ENCODE data around the gene IL1A.

IL1A gene

DNA sequence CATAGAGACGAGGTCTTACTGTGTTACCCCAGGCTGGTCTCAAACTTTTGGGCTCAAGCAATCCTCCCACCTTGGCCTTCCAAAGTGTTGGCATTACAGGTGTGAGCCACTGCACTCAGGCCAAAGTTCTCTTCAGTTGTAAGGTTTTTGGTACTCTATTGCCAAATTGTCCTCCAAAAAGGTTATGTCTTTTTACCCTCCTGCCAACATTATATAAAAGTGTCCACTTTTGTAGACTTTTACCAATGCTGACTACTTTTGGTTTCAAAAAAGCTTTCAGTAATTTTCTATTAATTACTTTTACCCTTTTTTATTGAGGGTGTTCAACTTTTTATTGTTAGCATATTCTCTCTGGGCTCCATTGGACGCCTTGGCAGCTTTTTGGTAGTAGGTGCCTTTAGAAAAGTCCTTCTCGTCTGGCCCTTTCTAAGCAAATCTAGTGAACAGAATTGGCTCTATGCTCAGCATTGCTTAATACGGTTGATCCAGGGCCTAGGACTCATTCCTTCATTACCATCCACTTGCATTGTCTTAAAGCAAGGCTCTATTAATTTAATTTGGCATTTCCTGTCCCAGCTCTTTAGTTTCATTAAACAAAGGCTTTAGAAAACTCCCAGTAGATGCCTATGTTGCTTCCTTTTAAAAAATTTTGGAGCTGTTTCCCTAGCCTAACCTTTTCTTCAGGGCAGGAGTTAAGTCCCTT, 16.7 kb upstream of the IL1A start:
- Histone ChIP-seq H3K79me2 (no peaks in the 10 kb centered on the region), H3K27ac (no peak overlapping the region), H3K4me2 (ENCODE audit: low read length) (no peak overlapping the region), H3K4me3 (ENCODE audit: low read depth, low read length) (no peak overlapping the region), H3K27me3 (ENCODE audit: control insufficient read depth, insufficient read depth, low read length) (no peaks in the 10 kb centered on the region), H3K9me3 (ENCODE audit: control insufficient read depth, low read length) (no peaks in the 10 kb centered on the region), H3K36me3 (ENCODE audit: control insufficient read depth, insufficient read depth, low read length) (no peaks in the 10 kb centered on the region), H2AFZ (no peak overlapping the region), H3K9ac (no peak overlapping the region), H3K4me1 (no peaks in the 10 kb centered on the region)
- TF ChIP-seq, protein P1, sequence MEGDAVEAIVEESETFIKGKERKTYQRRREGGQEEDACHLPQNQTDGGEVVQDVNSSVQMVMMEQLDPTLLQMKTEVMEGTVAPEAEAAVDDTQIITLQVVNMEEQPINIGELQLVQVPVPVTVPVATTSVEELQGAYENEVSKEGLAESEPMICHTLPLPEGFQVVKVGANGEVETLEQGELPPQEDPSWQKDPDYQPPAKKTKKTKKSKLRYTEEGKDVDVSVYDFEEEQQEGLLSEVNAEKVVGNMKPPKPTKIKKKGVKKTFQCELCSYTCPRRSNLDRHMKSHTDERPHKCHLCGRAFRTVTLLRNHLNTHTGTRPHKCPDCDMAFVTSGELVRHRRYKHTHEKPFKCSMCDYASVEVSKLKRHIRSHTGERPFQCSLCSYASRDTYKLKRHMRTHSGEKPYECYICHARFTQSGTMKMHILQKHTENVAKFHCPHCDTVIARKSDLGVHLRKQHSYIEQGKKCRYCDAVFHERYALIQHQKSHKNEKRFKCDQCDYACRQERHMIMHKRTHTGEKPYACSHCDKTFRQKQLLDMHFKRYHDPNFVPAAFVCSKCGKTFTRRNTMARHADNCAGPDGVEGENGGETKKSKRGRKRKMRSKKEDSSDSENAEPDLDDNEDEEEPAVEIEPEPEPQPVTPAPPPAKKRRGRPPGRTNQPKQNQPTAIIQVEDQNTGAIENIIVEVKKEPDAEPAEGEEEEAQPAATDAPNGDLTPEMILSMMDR (IDR thresholded peaks at IDR 0.05): no peak

DNA sequence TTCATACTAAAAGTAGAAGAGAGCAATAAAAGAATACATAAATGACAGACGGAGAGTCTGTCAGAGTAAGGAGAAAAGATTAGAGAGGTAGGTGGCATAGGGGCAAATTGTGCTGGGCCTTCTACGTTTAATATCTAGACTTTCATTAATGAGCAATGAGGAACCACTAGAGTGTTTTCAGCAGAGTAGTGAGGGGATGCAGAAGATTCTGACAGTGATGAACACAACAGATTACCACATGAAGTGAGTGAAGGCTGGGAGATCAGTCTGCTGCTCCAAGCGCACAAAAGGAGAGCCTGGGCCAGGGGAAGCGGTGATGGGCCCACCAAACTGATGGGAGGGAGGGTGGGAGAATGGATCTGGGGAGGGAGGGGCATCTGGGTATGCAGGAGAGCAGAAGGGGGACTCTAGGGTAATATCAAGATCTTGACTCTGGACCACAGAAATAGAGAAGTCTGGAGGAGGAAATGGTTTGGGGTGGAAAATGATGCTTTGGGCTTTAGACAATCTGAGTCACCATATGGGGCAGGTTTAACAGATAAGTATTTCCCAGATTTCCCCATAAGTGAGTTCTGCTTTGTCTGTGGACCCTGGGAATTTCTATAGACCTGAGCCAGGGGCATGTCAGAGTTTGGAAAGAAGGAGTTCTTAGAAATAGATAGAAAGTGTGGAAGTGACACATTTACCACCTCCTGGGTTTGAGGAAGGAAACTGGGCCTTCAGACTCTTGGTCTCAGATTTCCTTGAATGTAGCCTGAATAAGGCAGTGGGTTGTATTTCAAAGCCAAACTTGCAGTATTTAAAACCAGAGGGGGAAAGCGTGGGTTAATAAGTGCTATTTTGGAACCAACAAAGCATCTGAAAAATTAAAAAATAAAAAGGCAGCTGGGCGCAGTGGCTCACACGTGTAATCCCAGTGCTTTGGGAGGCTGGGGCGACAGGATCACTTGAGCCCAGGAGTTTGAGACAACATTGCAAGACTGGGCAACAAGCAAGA, 15.0 kb upstream of the IL1A start:
- no peaks in the 10 kb centered on the region for H3K9me3 ChIP-seq (ENCODE audit: control insufficient read depth, low read length)
- peaks cover 2% of the 10 kb centered on the region for H3K4me1 ChIP-seq
- H3K79me2 ChIP-seq: no peaks in the 10 kb centered on the region
- H3K27me3 ChIP-seq (ENCODE audit: control insufficient read depth, insufficient read depth, low read length): no peaks in the 10 kb centered on the region
- TF ChIP-seq, protein P1 (IDR thresholded peaks at IDR 0.05): no peak
- H3K27ac ChIP-seq: no peak overlapping the region
- H2AFZ ChIP-seq: no peak overlapping the region
- no peak overlapping the region for H3K4me2 ChIP-seq (ENCODE audit: low read length)
- no peak overlapping the region for H3K4me3 ChIP-seq (ENCODE audit: low read depth, low read length)
- no peaks in the 10 kb centered on the region for H3K36me3 ChIP-seq (ENCODE audit: control insufficient read depth, insufficient read depth, low read length)
- H3K9ac ChIP-seq: no peak overlapping the region

DNA sequence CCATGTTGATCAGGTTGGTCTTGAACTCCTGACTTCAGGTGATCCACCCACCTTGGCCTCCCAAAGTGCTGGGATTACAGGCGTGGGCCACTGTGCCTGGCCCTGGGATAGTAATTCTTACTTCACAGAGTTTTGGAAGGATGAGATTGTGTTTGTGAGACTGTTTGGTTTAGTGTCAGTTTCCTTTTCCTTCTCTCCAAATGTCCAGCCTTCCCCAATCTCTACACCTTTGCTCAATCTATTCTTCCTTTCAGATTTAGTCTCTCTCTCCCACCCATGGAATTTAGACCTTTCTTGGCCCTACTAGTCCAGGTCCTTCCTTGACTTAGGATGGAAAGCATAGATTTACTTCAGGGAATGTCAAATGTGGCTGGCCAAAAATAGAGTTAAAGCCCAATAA, 12.2 kb upstream of the IL1A start:
- Histone ChIP-seq H3K4me3 (ENCODE audit: low read depth, low read length) (no peak overlapping the region), H3K36me3 (ENCODE audit: control insufficient read depth, insufficient read depth, low read length) (no peaks in the 10 kb centered on the region), H3K9ac (no peak overlapping the region), H3K9me3 (ENCODE audit: control insufficient read depth, low read length) (no peaks in the 10 kb centered on the region), H2AFZ (no peak overlapping the region), H3K27ac (no peak overlapping the region), H3K27me3 (ENCODE audit: control insufficient read depth, insufficient read depth, low read length) (no peaks in the 10 kb centered on the region), H3K4me2 (ENCODE audit: low read length) (no peak overlapping the region), H3K4me1 (peaks cover 6% of the 10 kb centered on the region), H3K79me2 (no peaks in the 10 kb centered on the region)
- TF ChIP-seq, protein P1 (IDR thresholded peaks at IDR 0.05): no peak

DNA sequence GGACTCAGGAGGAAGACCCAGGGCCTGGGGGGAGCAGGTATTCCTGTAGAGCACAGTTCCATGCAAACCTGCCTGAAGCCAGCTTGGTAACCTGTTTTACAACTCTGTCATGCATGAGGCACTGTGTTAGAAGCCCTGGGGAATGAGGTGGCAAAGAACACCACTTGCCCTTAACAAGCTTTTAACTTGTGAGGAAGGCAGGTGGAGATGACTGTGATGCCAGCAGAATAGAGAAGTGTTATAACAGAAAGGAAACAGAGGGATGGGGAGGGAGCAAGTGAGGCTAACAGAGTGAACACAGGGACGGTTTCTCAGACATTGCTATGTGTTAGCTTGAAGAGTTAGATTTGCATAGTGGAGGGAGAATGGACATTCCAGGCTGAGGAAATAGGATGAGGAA, 11.5 kb upstream of the IL1A start:
- H3K79me2 ChIP-seq: no peaks in the 10 kb centered on the region
- H3K27me3 ChIP-seq (ENCODE audit: control insufficient read depth, insufficient read depth, low read length): no peaks in the 10 kb centered on the region
- no peak overlapping the region for H3K27ac ChIP-seq
- H3K9ac ChIP-seq: no peak overlapping the region
- no peak overlapping the region for H2AFZ ChIP-seq
- H3K4me2 ChIP-seq (ENCODE audit: low read length): no peak overlapping the region
- TF ChIP-seq, protein P1 (IDR thresholded peaks at IDR 0.05): no peak
- H3K36me3 ChIP-seq (ENCODE audit: control insufficient read depth, insufficient read depth, low read length): no peaks in the 10 kb centered on the region
- no peak overlapping the region for H3K4me3 ChIP-seq (ENCODE audit: low read depth, low read length)
- no peaks in the 10 kb centered on the region for H3K9me3 ChIP-seq (ENCODE audit: control insufficient read depth, low read length)
- peaks cover 6% of the 10 kb centered on the region for H3K4me1 ChIP-seq

Data from parathyroid adenoma (tissue), 2 donors.